Hematopoietic multipotent progenitor cell treated with erythropoietin and hydrocortisone succinate and interleukin-3 and kit ligand, for 4 days (in vitro differentiated cells): Measurements from ENCODE around the gene CSDE1.
"Not testable (repeated sequence)": the region's sequence is repeated elsewhere in the genome, so short reads cannot be mapped to it uniquely, and the experiment has no call there.

ENCODE experiments used
- DNase-seq: peaks from one replicate; pipeline ENCODE4 v3.0.0-alpha.2; 2015

CSDE1 gene

GRCh38 chr1:114757455-114758255 lies at the start of gene CSDE1:
Gene CSDE1 (minus strand): TSS chr1:114757984. CDS start chr1:114739890, 18,094 bp downstream.
- peak; percentile 99 for DNase-seq

- DNase-seq = not testable (repeated sequence)
These were observed 46.7 kb upstream of the CSDE1 start for GRCh38 chr1:114804449-114804848.

DNA sequence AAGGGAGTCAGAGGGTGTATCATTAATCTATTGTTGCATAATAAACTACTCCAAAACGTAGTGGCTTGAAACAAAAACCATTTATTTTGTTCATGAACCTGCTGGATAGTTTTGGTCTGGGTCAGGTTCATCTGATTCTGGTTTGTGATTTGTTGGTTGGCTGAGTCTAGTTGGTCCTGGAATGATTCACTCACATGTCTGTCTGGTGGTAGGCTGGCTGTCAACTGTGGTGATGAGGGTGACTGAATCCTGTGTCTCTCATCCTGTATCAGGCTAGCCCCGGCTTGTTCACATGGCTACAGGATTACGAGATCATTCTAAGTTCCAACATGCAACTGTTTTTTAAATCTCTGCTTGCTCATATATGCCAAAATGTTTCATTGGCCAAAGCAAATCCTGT lies 45.2 kb upstream of the CSDE1 start:
- DNase-seq = no peak

- DNase-seq = no peak
These were observed 36.3 kb upstream of the CSDE1 start for GRCh38 chr1:114794038-114794437.

DNA sequence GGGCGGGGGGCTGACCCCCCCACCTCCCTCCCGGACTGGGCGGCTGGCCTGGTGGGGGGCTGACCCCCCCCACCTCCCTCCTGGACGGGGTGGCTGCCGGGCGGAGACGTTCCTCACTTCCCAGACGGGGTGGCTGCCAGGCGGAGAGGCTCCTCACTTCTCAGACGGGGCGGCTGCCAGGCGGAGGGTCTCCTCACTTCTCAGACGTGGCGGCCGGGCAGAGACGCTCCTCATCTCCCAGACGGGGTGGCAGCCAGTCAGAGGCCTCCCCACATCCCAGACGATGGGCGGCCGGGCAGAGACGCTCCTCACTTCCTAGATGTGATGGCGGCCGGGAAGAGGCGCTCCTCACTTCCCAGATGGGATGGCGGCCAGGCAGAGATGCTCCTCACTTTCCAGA lies 32.8 kb upstream of the CSDE1 start:
- DNase-seq = not testable (repeated sequence)

DNA sequence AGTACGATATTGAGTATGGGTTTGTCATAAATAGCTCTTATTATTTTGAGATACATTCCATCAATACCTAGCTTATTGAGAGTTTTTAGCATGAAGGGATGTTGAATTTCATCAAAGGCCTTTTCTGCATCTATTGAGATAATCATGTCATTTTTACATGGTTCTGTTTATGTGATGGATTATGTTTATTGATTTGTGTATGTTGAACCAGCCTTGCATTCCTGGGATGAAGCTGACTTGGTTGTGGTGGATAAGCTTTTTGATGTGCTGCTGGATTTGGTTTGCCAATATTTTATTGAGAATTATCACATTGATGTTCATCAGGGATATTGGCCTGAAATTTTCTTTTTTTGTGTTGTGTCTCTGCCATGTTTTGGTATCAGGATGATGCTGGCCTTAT lies 28.7 kb upstream of the CSDE1 start:
- DNase-seq = not testable (repeated sequence)

DNA sequence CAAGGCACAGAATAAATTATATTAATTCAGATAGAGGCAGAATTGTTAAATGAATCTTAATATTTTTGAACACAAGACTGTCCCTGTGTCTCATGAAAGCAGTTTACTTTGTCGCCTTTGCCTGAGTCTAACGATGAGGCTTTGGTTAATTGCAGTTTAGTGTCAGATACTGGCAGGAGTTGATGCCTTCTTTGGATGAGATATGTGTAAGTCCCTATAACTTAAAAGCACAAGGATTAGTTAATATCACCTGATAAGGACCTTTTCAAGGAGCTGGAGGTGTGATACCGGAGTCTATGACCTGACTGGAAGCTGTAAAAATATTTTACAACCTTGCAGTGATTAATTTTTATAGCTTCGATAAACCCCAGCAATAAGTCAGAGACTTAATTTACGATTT lies 24.7 kb upstream of the CSDE1 start:
- no peak for DNase-seq

GRCh38 chr1:114780344-114781226 lies 22.8 kb upstream of the CSDE1 start, which contains the start of gene SIKE1:
Gene SIKE1 (minus strand): TSS chr1:114780685. CDS start chr1:114780607, 78 bp downstream.
- peak; percentile 98 for DNase-seq

DNA sequence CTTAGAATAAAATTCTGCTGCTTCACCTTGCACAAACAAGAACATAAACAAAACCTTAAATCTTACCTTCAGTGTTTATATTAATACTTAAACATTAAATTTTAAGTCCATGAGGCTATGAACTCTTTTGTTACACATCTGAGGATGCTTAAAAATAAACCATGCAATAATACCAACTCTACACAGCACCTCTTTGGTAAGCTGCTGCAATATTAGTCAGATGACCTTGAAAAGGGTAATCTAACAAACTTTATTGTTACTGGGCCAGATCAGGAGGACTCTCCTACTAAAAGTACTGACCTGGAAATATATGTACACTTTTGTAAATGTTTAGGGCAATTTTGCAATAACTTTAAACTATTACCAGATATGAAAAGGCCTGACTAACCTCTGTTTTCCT lies 21.9 kb upstream of the CSDE1 start:
- DNase-seq = no peak

GRCh38 chr1:114776726-114777125 lies 18.9 kb upstream of the CSDE1 start:
- DNase-seq = not testable (repeated sequence)

DNA sequence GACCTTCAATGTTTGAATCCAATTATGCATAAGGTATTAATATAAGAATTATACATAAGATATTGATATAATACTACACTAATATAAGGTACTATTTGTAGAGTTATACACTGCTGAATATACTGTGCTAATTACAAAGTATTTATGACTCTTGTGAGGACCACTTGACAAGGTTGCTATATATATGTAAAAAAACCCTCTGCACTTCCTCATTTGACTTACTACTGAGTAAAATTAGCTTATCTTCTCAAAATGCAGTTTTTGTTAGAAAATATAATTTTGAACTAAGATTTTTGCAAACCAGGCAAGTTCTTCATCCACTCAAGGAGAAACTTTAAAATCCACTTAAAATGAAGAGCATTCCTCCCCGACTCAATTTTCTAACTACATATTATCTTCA lies 14.2 kb upstream of the CSDE1 start:
- no peak for DNase-seq

GRCh38 chr1:114770989-114771388 lies 13.2 kb upstream of the CSDE1 start:
- DNase-seq = no peak

DNA sequence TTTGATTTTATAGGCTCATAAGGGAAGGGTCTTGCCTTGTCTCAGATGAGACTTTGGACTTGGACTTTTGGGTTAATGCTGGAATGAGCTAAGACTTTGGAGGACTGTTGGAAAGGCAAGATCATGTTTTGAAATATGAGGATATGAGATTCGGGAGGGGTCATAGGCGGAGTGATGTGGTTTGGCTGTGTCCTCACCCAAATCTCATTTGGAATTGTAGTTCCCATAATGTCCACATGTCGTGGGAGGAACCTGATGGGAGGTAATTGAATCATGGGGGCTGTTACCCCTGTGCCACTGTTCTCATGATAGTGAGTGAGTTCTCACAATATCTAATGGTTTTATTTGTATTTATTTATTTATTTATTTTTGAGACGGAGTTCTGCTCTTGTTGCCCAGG lies 6.9 kb upstream of the CSDE1 start:
- peak; percentile 38 for DNase-seq

GRCh38 chr1:114758256-114758832 lies 560 bp upstream of the CSDE1 start:
- DNase-seq = peak; percentile 13

DNA sequence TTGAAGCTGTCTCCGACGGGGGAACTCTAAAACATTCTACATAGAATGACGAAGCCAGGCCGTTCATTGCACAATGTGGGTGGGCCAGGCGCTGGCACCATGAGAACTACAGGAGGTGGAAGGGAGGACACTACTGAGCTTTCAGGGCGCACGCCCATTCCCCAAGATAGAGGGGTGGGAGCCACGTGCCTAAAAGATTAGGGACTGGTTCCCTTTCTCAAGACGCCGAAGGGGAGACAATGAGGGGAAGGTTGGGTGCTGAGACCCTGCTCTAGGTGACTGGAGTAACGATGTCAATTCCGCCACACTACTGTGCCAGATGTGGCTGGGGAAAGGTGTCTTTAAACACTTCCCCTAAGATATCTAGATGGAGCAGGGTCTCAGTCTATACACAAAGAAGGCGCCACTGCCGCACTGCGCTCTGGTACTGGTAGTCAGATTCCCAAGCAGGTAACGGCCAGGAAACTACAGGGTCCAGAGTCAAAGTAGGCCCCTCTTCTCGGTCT lies 782 bp downstream of the CSDE1 start:
- peak; percentile 69 for DNase-seq

DNA sequence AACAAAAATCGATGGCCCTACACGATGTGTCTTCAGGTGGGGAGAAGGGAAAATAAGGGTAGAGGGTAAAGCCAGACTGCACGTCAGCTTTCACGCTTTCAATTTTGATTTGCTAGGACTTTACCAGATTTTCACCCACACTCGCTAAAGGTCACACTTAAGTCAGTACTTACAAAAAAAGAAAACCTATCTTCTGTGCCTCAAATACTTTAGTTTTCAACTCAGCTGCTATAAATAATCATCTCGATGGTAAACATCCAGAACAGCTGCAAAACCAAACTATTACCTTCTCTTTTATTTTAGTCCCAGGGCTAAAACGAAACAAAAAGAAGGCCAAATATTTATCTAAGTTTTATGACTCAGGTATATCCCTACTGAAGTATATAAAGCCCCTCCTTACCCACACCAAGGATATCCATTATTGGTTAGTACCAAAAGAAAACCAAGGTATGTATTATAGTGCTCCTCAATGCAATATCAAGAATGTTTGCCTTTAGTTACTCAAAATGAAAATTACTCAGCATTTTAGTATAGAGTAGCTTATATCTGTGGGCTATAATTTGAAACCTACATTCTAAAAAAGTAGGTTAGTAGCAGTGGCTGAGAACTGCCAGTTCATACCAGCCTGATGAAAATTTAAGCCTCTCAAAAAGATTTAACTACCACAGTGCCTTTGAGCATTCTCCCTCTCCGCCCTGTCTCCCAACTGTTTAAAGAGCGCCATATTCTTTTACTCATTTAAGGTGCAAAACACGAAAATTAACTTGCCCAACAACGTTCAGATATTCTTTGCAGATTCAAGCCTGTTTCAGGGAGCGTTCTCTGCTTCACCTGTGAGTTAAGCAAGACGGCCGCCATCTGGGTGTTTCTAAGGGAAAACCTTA lies 1.5 kb downstream of the CSDE1 start:
- peak; percentile 10 for DNase-seq

DNA sequence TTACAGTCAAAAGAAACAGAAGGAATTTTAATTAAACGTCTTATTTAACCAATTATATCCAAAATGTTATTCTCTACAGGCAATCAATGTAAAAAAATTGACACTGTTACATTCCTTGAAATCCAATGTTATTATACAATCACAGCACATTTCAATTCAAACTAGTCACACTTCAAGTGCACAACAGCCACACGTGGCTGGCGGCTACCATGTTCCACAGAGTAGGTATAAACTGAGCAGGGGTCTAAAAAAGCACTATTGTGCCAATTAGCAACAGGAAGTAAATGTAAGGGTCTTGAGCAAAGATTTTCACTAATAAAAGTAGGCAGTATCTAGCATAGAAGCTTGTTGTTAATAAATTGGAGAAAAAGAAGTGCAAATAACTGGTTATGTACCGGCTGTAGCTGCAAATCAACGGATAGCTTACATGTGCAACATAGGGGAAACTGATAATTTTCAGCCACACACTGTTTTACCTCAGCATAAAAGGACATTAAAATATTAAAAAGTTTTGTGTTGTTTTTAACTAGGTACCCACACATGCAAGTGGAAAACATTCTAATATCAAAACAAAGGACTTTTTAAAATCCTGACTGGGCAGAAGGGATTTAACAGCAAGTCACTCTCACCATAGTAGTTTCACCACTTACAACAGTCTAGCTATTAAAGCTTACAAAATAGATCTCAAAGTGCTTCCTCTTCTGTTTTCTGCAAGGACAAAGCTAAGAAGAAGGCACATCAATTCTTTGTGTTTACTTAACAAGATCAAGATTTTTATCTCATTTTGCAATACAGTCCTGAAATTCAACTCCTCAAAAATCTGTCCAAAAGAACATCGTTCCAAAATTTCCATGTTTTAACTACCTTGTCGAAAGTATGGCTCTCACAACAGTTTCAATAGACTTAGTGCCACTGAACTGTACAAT lies 2.5 kb downstream of the CSDE1 start:
- DNase-seq = peak; percentile 53

DNA sequence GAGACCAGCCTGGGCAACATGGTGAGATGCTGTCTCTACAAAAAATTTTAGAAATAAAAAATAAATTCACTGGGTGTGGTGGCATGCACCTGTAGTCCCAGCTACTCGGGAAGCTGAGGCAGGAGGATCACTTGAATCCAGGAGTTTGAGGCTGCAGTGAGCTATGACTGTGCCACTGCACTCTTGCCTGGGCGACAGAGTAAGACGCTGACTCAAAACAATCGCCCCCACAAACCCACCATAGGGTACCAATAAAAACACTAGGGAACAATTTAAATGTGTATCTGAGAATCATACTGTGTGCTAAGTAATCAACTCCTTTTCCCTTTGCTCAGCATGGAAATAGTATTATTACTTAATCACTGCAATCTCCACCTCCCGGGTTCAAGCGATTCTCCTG lies 4.1 kb downstream of the CSDE1 start:
- DNase-seq = not testable (repeated sequence)

DNA sequence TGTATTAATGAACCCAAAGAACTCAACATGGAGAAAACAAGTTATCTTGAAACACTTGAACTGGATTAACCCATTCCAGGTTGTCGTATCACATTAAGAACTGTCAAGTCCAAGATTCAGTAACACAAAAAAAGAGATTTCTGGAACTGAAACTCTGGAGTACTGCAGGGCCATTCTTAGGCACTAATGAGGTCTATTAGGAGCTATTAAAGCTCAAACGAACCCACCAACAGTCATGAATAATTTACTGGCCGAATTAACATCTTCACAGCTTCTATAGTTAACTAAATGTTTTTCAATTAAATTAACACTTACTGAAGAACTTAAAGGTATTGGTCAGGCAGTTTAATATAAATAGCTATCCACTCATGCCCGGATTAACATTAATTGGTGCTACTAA lies 4.6 kb downstream of the CSDE1 start:
- DNase-seq = no peak

DNA sequence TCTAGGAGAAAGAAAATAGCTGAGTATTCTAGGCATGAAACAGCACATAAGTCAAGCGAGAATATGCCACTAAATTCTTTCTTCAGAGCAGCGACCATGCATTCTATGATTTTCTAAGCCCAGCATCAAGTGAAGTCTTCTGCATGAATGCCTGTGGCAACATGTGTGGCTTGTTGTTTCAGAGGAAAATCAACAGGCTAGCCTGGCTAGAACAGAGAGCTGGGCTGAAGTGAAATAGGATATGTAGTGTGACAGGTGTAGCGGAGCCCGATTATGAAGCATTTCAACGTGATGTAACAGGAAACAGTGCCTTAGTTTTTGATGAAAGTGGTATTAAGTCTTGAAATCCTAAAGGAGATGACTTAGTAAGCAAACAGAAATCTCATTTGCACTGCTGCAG lies 7.0 kb downstream of the CSDE1 start:
- no peak for DNase-seq

DNA sequence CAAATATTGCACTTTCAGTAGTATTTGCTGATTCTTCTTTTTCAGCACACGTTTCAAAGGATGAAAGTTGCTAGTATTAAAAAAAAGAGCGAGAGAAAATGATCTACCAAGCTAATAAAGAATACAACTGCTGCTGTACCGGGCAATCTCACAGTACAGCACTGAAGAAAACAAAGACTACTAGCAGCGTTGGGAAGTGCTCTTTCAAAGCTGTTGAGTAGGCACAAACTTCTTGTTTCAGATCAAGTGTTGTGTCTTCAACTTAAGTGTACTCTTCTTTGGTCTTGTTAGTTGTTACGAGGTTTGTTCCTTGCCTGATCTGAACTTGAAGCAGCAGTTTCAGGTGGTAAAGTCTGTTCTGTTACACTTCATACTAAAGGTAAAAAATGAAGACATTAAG lies 7.9 kb downstream of the CSDE1 start:
- DNase-seq = no peak
